Stimulated activated effector memory CD8-positive, alpha-beta T cell treated with anti-CD3 and anti-CD28 coated beads, Interleukin-12 subunit alpha, Interleukin-12 subunit beta, amount 100 ng/mL, for 72 hours (primary cell): ENCODE measurements around the gene POFUT2.

Experiments
- ATAC-seq: fragments of 150-1000 bp; cut with Tn5 transposase; 2 replicates; pipeline ENCODE4 v1.10.0; 2021
- DNase-seq, 2 donors: peaks; one replicate each; pipeline ENCODE4 v3.0.0; 2021 to 2022; ENCODE audit warnings: low spot score in 2 of 2
- H3K27ac Mint-ChIP-seq: one replicate; pipeline ENCODE4 v1.8.0; 2022; ENCODE audit warnings: mild to moderate bottlenecking, mixed read lengths
- H3K36me3 Mint-ChIP-seq: one replicate; pipeline ENCODE4 v1.8.0; 2022; ENCODE audit warnings: mild to moderate bottlenecking, mixed read lengths
- H3K4me1 Mint-ChIP-seq: one replicate; pipeline ENCODE4 v1.8.0; 2022; ENCODE audit warnings: mixed read lengths
- H3K4me3 Mint-ChIP-seq: one replicate; pipeline ENCODE4 v1.8.0; 2022; ENCODE audit warnings: mild to moderate bottlenecking, mixed read lengths
- H3K9me3 Mint-ChIP-seq: one replicate; pipeline ENCODE4 v1.8.0; 2022; ENCODE audit warnings: mixed read lengths

The POFUT2 gene

GRCh38 chr21:45276596-45276995 is 11.1 kb downstream of the POFUT2 start:
- H3K4me1 Mint-ChIP-seq: no peaks in the 10 kb centered on the region
- peaks cover 28% of the 10 kb centered on the region for H3K36me3 Mint-ChIP-seq
- no peak overlapping the region for H3K27ac Mint-ChIP-seq
- no peak overlapping the region for H3K4me3 Mint-ChIP-seq
- no peak for DNase-seq
- no peaks in the 10 kb centered on the region for H3K9me3 Mint-ChIP-seq
- ATAC-seq: no peak

DNA sequence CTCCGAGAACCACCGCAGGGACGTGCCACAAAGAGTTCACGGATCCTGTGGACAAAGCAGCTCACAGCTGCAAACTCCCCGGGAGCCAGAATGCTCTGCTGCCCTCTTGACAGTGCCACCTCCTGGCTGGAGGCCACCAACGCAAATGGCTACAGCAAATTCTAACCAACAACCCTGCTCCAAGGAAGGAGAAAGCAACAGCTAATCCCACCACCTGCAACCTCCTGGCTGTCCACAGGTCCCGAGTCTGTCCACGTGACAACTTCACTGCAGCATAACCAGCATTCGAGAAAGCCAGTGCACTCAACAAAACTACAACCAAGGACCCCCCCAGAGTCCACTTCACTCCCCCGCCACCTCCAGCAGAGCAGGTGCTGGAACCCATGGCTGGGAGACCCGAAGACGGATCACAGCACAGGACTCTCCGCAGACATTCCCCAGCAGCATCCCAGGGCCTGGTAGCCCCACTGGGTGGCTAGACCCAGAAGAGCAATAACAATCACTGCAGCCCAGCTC is 17.3 kb downstream of the POFUT2 start:
- no peak for DNase-seq
- no peak for ATAC-seq
- peaks cover 7% of the 10 kb centered on the region for H3K9me3 Mint-ChIP-seq
- H3K36me3 Mint-ChIP-seq: peaks cover 26% of the 10 kb centered on the region
- H3K4me1 Mint-ChIP-seq: peaks cover 19% of the 10 kb centered on the region
- H3K4me3 Mint-ChIP-seq: no peak overlapping the region
- H3K27ac Mint-ChIP-seq: no peak overlapping the region

GRCh38 chr21:45269861-45270260 is 17.8 kb downstream of the POFUT2 start:
- Mint-ChIP-seq H3K9me3 (peaks cover 7% of the 10 kb centered on the region), H3K27ac (no peak overlapping the region), H3K4me1 (peaks cover 19% of the 10 kb centered on the region), H3K4me3 (no peak overlapping the region), H3K36me3 (peaks cover 31% of the 10 kb centered on the region)
- DNase-seq (no peak), ATAC-seq (no peak)

- DNase-seq: no peak
Observed at GRCh38 chr21:45267390-45267760, 20.3 kb downstream of the POFUT2 start.

GRCh38 chr21:45266518-45267389 is 20.9 kb downstream of the POFUT2 start:
- Mint-ChIP-seq H3K9me3 (peaks cover 7% of the 10 kb centered on the region), H3K4me3 (peak overlapping the region; percentile 37), H3K36me3 (peaks cover 44% of the 10 kb centered on the region), H3K4me1 (peaks cover 19% of the 10 kb centered on the region), H3K27ac (peak overlapping the region; percentile 70)
- DNase-seq (peak in 1 of 2 donors; percentile 68), ATAC-seq (peak; percentile 92)

More at GRCh38 chr21:45267390-45267760, 20.3 kb downstream of the POFUT2 start:
- no peak for ATAC-seq
- no peak overlapping the region for H3K4me3 Mint-ChIP-seq
- H3K4me1 Mint-ChIP-seq: peaks cover 19% of the 10 kb centered on the region
- H3K27ac Mint-ChIP-seq: no peak overlapping the region
- H3K9me3 Mint-ChIP-seq: peaks cover 7% of the 10 kb centered on the region
- H3K36me3 Mint-ChIP-seq: peaks cover 44% of the 10 kb centered on the region

- Mint-ChIP-seq H3K4me1 (peaks cover 19% of the 10 kb centered on the region), H3K4me3 (peak overlapping the region; percentile 37), H3K27ac (peak overlapping the region; percentile 45), H3K9me3 (peaks cover 5% of the 10 kb centered on the region), H3K36me3 (peaks cover 44% of the 10 kb centered on the region)
- no peak for ATAC-seq
- no peak for DNase-seq
Observed at GRCh38 chr21:45265721-45266517, 21.8 kb downstream of the POFUT2 start.

- Mint-ChIP-seq H3K4me3 (no peak overlapping the region), H3K9me3 (no peaks in the 10 kb centered on the region), H3K4me1 (peaks cover 19% of the 10 kb centered on the region), H3K36me3 (peaks cover 44% of the 10 kb centered on the region), H3K27ac (no peak overlapping the region)
- DNase-seq: no peak
- no peak for ATAC-seq
Observed at GRCh38 chr21:45264912-45265515, 22.7 kb downstream of the POFUT2 start.

GRCh38 chr21:45264146-45264911 is 23.4 kb downstream of the POFUT2 start:
- DNase-seq: no peak
- peaks cover 19% of the 10 kb centered on the region for H3K4me1 Mint-ChIP-seq
- no peak overlapping the region for H3K27ac Mint-ChIP-seq
- no peak for ATAC-seq
- H3K36me3 Mint-ChIP-seq: peaks cover 44% of the 10 kb centered on the region
- H3K4me3 Mint-ChIP-seq: no peak overlapping the region
- H3K9me3 Mint-ChIP-seq: no peaks in the 10 kb centered on the region

- peak overlapping the region; percentile 74 for H3K27ac Mint-ChIP-seq
- ATAC-seq (no peak), DNase-seq (no peak)
- no peak overlapping the region for H3K4me3 Mint-ChIP-seq
- peaks cover 44% of the 10 kb centered on the region for H3K36me3 Mint-ChIP-seq
- H3K9me3 Mint-ChIP-seq: no peaks in the 10 kb centered on the region
- H3K4me1 Mint-ChIP-seq: peaks cover 19% of the 10 kb centered on the region
Observed at GRCh38 chr21:45263534-45263933, 24.2 kb downstream of the POFUT2 start.

GRCh38 chr21:45262616-45263015 is 25.1 kb downstream of the POFUT2 start:
- Mint-ChIP-seq H3K4me3 (no peak overlapping the region), H3K4me1 (peaks cover 19% of the 10 kb centered on the region), H3K27ac (peak overlapping the region; percentile 74), H3K36me3 (peaks cover 40% of the 10 kb centered on the region), H3K9me3 (no peaks in the 10 kb centered on the region)
- no peak for ATAC-seq
- no peak for DNase-seq

GRCh38 chr21:45262041-45262581 is 25.6 kb downstream of the POFUT2 start:
- H3K27ac Mint-ChIP-seq: no peak overlapping the region
- H3K4me1 Mint-ChIP-seq: peaks cover 19% of the 10 kb centered on the region
- H3K36me3 Mint-ChIP-seq: peaks cover 35% of the 10 kb centered on the region
- ATAC-seq (no peak), DNase-seq (peak in 1 of 2 donors; percentile 40)
- no peaks in the 10 kb centered on the region for H3K9me3 Mint-ChIP-seq
- no peak overlapping the region for H3K4me3 Mint-ChIP-seq

- ATAC-seq (no peak), DNase-seq (peak in 1 of 2 donors; percentile 39)
- Mint-ChIP-seq H3K4me3 (no peak overlapping the region), H3K27ac (no peak overlapping the region), H3K4me1 (peaks cover 19% of the 10 kb centered on the region), H3K9me3 (no peaks in the 10 kb centered on the region), H3K36me3 (peaks cover 25% of the 10 kb centered on the region)
Observed at GRCh38 chr21:45261093-45261492, 26.6 kb downstream of the POFUT2 start.

GRCh38 chr21:45260191-45260825 is 27.4 kb downstream of the POFUT2 start:
- Mint-ChIP-seq H3K4me3 (no peak overlapping the region), H3K27ac (no peak overlapping the region), H3K9me3 (no peaks in the 10 kb centered on the region), H3K4me1 (peaks cover 18% of the 10 kb centered on the region), H3K36me3 (peaks cover 17% of the 10 kb centered on the region)
- no peak for ATAC-seq
- peak in 1 of 2 donors; percentile 35 for DNase-seq
